Astrocyte (in vitro differentiated cells and primary cell): Measurements from ENCODE around the gene MTX1. TPM values are rescaled to one million over a fixed set of nuclear protein-coding genes. Genes with fewer than 3 reads are reported as not detected.

Source experiments
- DNase-seq: peaks from one replicate; pipeline ENCODE4 v3.0.0-alpha.2; 2010; ENCODE audit warnings: low read depth
- FAIRE-seq: peaks from 2 replicates; lab custom pipeline; 2011; peaks lifted over from hg19 to GRCh38; lab: Jason Lieb, UNC
- H2AFZ ChIP-seq: 2 replicates; pipeline ENCODE4 v1.6.0; 2012; ENCODE audit warnings: low read depth, low read length, inconsistent platforms
- H3K27ac ChIP-seq: 2 replicates; pipeline ENCODE4 v1.5.1; 2011; ENCODE audit warnings: low read depth, low read length, inconsistent platforms
- H3K27me3 ChIP-seq: 2 replicates; pipeline ENCODE4 v1.6.0; 2011; ENCODE audit warnings: low read length, inconsistent platforms; ENCODE audit not compliant: insufficient read depth
- H3K36me3 ChIP-seq: 2 replicates; pipeline ENCODE4 v1.5.1; 2011; ENCODE audit warnings: low read length, inconsistent platforms; ENCODE audit not compliant: insufficient read depth
- H3K4me1 ChIP-seq: 2 replicates; pipeline ENCODE4 v1.5.1; 2011; ENCODE audit warnings: low read length, inconsistent platforms; ENCODE audit not compliant: insufficient read depth
- H3K4me2 ChIP-seq: 2 replicates; pipeline ENCODE4 v1.6.0; 2012; ENCODE audit warnings: low read length, inconsistent platforms
- H3K4me3 ChIP-seq: 2 replicates; pipeline ENCODE4 v1.5.1; 2011; ENCODE audit warnings: low read depth, mild to moderate bottlenecking, low read length, inconsistent platforms; ENCODE audit not compliant: insufficient read depth
- H3K79me2 ChIP-seq: 2 replicates; pipeline ENCODE4 v1.6.0; 2012; ENCODE audit warnings: mild to moderate bottlenecking, low read length, inconsistent platforms; ENCODE audit not compliant: insufficient read depth
- H3K9ac ChIP-seq: 2 replicates; pipeline ENCODE4 v1.6.0; 2012; ENCODE audit warnings: mild to moderate bottlenecking, low read length, inconsistent platforms
- H3K9me3 ChIP-seq: 2 replicates; pipeline ENCODE4 v1.5.1; 2012; ENCODE audit warnings: low read depth, mild to moderate bottlenecking, low read length, inconsistent platforms; ENCODE audit not compliant: insufficient read depth
- H4K20me1 ChIP-seq: 2 replicates; pipeline ENCODE4 v1.6.0; 2012; ENCODE audit warnings: low read length, inconsistent platforms; ENCODE audit not compliant: insufficient read depth
- H3K27ac Mint-ChIP-seq: one replicate; pipeline ENCODE4 v1.8.0; 2021; ENCODE audit warnings: mild to moderate bottlenecking, mixed read lengths; ENCODE audit not compliant: unreplicated experiment
- H3K27me3 Mint-ChIP-seq: one replicate; pipeline ENCODE4 v1.8.0; 2021; ENCODE audit warnings: low read depth, mixed read lengths; ENCODE audit not compliant: unreplicated experiment
- H3K36me3 Mint-ChIP-seq: one replicate; pipeline ENCODE4 v1.8.0; 2021; ENCODE audit warnings: low read depth, mixed read lengths; ENCODE audit not compliant: unreplicated experiment
- H3K4me1 Mint-ChIP-seq: one replicate; pipeline ENCODE4 v1.8.0; 2021; ENCODE audit warnings: low read depth, mixed read lengths; ENCODE audit not compliant: unreplicated experiment
- H3K4me3 Mint-ChIP-seq: one replicate; pipeline ENCODE4 v1.8.0; 2021; ENCODE audit warnings: mild to moderate bottlenecking, moderate library complexity, mixed read lengths; ENCODE audit not compliant: unreplicated experiment
- H3K9me3 Mint-ChIP-seq: one replicate; pipeline ENCODE4 v1.8.0; 2021; ENCODE audit warnings: mild to moderate bottlenecking, mixed read lengths; ENCODE audit not compliant: unreplicated experiment
- EZH2 ChIP-seq: IDR thresholded peaks from 2 replicates; pipeline ENCODE4 v1.6.1; 2012; ENCODE audit warnings: mild to moderate bottlenecking, low read length, inconsistent platforms; ENCODE audit not compliant: insufficient read depth
- total RNA-seq: library from RNA; stranded (reverse); gene quantifications from 2 replicates; pipeline ENCODE4 v1.2.1, GENCODE V29; 2021
- TF ChIP-seq, protein P1 (sequence below): IDR thresholded peaks from 2 replicates; pipeline ENCODE4 v1.5.1; 2011; ENCODE audit warnings: low read depth, mild to moderate bottlenecking, inconsistent platforms, low read length, moderate library complexity; ENCODE audit not compliant: insufficient read depth

MTX1 gene
- total RNA-seq, 1 donor from 2014 or later: 41.8 TPM

DNA sequence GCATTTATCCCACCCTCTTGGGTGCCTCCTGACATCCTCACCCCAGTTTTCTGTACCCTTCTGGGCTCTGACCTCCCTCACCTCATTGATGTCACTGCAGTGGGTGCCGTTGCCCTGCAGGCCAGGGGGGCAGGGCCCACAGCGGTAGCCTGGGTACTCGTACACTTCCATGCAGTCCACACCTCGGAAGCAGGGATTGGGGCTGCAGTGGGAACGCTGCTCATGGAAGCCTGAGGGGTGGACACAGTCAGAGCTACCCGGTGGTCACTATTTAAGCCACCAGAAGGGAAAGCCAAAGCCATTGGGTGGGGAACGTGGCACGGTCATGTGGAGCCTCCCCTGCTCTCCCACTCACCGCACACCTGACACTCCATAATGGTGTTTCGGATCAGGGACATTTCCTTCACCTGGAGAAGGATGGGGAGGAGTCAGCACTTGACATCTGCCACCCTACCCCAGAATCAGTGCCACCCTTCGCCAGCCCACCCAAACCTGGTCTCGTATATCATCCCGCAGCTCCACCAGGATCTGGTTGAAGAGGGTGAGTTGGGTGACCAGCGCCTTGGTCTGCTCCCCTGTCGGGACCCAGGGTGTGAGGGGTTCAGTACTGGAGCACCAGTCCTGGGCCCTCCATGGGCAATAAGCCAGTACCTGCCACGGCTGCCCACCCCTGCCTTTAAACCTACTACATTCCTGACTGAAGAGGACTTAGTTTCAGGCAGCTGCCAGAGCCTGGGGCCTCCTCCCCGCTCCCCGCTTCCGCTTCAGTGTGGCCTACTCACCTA is 5.6 kb upstream of the MTX1 start:
- no peaks in the 10 kb centered on the region for H3K27me3 Mint-ChIP-seq
- no peaks in the 10 kb centered on the region for H3K27me3 ChIP-seq
- H3K4me2 ChIP-seq: no peak overlapping the region
- no peaks in the 10 kb centered on the region for H3K9me3 ChIP-seq
- H3K27ac Mint-ChIP-seq: no peak overlapping the region
- TF ChIP-seq, protein P1, sequence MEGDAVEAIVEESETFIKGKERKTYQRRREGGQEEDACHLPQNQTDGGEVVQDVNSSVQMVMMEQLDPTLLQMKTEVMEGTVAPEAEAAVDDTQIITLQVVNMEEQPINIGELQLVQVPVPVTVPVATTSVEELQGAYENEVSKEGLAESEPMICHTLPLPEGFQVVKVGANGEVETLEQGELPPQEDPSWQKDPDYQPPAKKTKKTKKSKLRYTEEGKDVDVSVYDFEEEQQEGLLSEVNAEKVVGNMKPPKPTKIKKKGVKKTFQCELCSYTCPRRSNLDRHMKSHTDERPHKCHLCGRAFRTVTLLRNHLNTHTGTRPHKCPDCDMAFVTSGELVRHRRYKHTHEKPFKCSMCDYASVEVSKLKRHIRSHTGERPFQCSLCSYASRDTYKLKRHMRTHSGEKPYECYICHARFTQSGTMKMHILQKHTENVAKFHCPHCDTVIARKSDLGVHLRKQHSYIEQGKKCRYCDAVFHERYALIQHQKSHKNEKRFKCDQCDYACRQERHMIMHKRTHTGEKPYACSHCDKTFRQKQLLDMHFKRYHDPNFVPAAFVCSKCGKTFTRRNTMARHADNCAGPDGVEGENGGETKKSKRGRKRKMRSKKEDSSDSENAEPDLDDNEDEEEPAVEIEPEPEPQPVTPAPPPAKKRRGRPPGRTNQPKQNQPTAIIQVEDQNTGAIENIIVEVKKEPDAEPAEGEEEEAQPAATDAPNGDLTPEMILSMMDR: no peak
- no peak for TF ChIP-seq EZH2
- no peak overlapping the region for H3K9ac ChIP-seq
- peaks cover 9% of the 10 kb centered on the region for H3K4me1 Mint-ChIP-seq
- FAIRE-seq: no peak
- no peaks in the 10 kb centered on the region for H3K36me3 ChIP-seq
- no peak overlapping the region for H3K4me3 ChIP-seq
- H3K27ac ChIP-seq: no peak overlapping the region
- peaks cover 34% of the 10 kb centered on the region for H4K20me1 ChIP-seq
- H3K4me1 ChIP-seq: peaks cover 9% of the 10 kb centered on the region
- peaks cover 32% of the 10 kb centered on the region for H3K36me3 Mint-ChIP-seq
- no peak overlapping the region for H2AFZ ChIP-seq
- no peak for DNase-seq
- peaks cover 9% of the 10 kb centered on the region for H3K79me2 ChIP-seq
- H3K4me3 Mint-ChIP-seq: no peak overlapping the region
- no peaks in the 10 kb centered on the region for H3K9me3 Mint-ChIP-seq

- Histone ChIP-seq H3K9ac (no peak overlapping the region), H3K4me1 (peaks cover 20% of the 10 kb centered on the region), H3K27me3 (no peaks in the 10 kb centered on the region), H3K27ac (no peak overlapping the region), H3K4me3 (no peak overlapping the region), H4K20me1 (peaks cover 28% of the 10 kb centered on the region), H3K79me2 (peaks cover 19% of the 10 kb centered on the region), H2AFZ (no peak overlapping the region), H3K9me3 (no peaks in the 10 kb centered on the region), H3K36me3 (no peaks in the 10 kb centered on the region), H3K4me2 (no peak overlapping the region)
- Mint-ChIP-seq H3K27me3 (no peaks in the 10 kb centered on the region), H3K9me3 (no peaks in the 10 kb centered on the region), H3K36me3 (peaks cover 24% of the 10 kb centered on the region), H3K4me3 (no peak overlapping the region), H3K4me1 (peaks cover 12% of the 10 kb centered on the region), H3K27ac (no peak overlapping the region)
- DNase-seq (no peak), FAIRE-seq (no peak)
- TF ChIP-seq EZH2: no peak
- TF ChIP-seq, protein P1: no peak
Measured at GRCh38 chr1:155205035-155205434, 3.5 kb upstream of the MTX1 start.

GRCh38 chr1:155205969-155206593 is 2.4 kb upstream of the MTX1 start:
- Histone ChIP-seq H3K9me3 (no peaks in the 10 kb centered on the region), H3K79me2 (peaks cover 21% of the 10 kb centered on the region), H3K27me3 (no peaks in the 10 kb centered on the region), H3K4me2 (peak overlapping the region; percentile 96), H4K20me1 (peaks cover 28% of the 10 kb centered on the region), H3K36me3 (no peaks in the 10 kb centered on the region), H2AFZ (no peak overlapping the region), H3K27ac (no peak overlapping the region), H3K9ac (no peak overlapping the region), H3K4me1 (peaks cover 20% of the 10 kb centered on the region), H3K4me3 (no peak overlapping the region)
- no peak overlapping the region for H3K27ac Mint-ChIP-seq
- H3K27me3 Mint-ChIP-seq: no peaks in the 10 kb centered on the region
- DNase-seq: no peak
- TF ChIP-seq EZH2: no peak
- TF ChIP-seq, protein P1: no peak
- peaks cover 18% of the 10 kb centered on the region for H3K36me3 Mint-ChIP-seq
- FAIRE-seq: no peak
- H3K9me3 Mint-ChIP-seq: no peaks in the 10 kb centered on the region
- peaks cover 12% of the 10 kb centered on the region for H3K4me1 Mint-ChIP-seq
- peak overlapping the region; percentile 71 for H3K4me3 Mint-ChIP-seq
